ENCODE measurements around the gene B3GALT5.

DNA sequence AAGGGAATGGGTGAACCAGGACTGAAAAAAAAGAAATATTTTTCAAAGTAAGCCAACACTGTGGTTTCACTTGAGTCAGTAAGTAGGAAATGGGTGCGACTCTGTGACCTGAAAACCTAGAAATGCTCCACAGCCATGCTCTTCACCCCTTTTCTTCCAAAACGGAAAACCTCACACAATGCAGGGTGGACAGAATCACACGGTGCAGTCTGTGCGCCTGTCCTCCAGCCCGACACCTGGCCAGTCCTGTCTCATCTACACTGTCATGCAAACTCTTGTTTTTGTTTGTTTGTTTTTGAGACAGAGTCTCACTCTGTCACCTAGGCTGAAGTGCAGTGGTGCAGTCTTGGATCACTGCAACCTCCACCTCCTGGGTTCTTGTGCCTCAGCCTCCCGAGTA, 53.3 kb downstream of the B3GALT5 start:
- no peak for TF ChIP-seq POLR2A (IDR thresholded peaks at IDR 0.05)
- TF ChIP-seq, protein P1, sequence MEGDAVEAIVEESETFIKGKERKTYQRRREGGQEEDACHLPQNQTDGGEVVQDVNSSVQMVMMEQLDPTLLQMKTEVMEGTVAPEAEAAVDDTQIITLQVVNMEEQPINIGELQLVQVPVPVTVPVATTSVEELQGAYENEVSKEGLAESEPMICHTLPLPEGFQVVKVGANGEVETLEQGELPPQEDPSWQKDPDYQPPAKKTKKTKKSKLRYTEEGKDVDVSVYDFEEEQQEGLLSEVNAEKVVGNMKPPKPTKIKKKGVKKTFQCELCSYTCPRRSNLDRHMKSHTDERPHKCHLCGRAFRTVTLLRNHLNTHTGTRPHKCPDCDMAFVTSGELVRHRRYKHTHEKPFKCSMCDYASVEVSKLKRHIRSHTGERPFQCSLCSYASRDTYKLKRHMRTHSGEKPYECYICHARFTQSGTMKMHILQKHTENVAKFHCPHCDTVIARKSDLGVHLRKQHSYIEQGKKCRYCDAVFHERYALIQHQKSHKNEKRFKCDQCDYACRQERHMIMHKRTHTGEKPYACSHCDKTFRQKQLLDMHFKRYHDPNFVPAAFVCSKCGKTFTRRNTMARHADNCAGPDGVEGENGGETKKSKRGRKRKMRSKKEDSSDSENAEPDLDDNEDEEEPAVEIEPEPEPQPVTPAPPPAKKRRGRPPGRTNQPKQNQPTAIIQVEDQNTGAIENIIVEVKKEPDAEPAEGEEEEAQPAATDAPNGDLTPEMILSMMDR (IDR thresholded peaks at IDR 0.05): no peak
